ENCODE measurements around the gene KREMEN2. TPM values are rescaled to one million over a fixed set of nuclear protein-coding genes. Genes with fewer than 3 reads are reported as not detected.
A peak's percentile ranks its signal among the peaks of the same experiment; 100 is the strongest.

The KREMEN2 gene
- total and polyA plus RNA-seq, 2 of the 13 experiments (the other 11 are each of a cell fraction or from before 2014, with no cell fraction given): 0.48 to 1.2 TPM

DNA sequence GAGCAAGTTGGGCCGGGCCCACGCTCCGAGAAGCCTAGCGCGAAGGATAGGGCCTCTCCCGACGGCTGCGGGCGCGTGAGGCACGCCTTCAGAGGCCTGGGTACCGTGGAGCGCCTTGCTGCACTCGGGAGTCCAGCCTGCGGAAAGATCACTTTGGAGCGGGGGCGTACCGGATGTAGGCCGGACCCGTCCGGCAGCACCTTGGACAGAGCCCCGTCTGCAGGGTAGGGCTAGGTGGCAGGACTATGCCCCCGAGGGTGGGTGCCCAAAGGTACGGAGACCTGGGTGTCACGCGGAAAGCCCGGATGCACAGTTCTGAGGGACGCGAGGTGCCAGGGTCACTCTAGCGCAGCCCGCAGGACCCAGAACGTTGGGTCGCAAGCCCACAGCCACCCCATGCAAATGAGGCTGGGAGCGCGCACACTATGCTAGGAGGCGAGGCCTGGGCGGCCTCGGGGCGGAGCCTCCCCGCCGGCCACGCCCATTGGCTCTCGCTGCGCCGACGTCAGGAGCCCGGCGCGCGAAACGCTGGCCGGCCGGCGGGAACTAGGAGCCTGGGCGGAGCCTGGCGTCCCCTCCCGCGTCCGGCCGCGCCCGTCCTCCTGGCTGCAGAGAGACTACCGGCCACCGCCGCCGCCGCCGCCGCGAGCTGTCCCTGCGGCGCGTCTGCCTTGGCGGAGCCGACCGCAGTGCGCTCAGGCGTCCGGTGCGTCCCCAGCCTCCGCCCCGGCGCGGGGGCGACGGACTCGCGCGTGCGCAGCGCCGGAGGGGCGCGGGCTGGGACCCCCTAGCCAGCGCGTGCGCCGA, 4.9 kb downstream of the KREMEN2 start, which contains the start of gene PAQR4 (continued):
- peak; percentile 97 for TF ChIP-seq ZNF430 (CRISPR knock-in tag; IDR thresholded peaks at IDR 0.05)
- TF ChIP-seq ZNF205 (CRISPR knock-in tag; IDR thresholded peaks at IDR 0.05): peak; percentile 89
- no peak for TF ChIP-seq MTF2 (CRISPR knock-in tag; IDR thresholded peaks at IDR 0.05; ENCODE audit: borderline replicate concordance)
- TF ChIP-seq BORCS8-MEF2B (CRISPR knock-in tag; IDR thresholded peaks at IDR 0.05): peak; percentile 97
- TF ChIP-seq, protein P1, sequence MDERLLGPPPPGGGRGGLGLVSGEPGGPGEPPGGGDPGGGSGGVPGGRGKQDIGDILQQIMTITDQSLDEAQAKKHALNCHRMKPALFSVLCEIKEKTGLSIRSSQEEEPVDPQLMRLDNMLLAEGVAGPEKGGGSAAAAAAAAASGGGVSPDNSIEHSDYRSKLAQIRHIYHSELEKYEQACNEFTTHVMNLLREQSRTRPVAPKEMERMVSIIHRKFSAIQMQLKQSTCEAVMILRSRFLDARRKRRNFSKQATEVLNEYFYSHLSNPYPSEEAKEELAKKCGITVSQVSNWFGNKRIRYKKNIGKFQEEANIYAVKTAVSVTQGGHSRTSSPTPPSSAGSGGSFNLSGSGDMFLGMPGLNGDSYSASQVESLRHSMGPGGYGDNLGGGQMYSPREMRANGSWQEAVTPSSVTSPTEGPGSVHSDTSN (CRISPR knock-in tag; IDR thresholded peaks at IDR 0.05): no peak
- TF ChIP-seq IKZF4 (CRISPR knock-in tag; IDR thresholded peaks at IDR 0.05; ENCODE audit: borderline replicate concordance, low read depth, not compliant biosample characterization): peak; percentile 93
- no peak for TF ChIP-seq TBP (CRISPR knock-in tag; IDR thresholded peaks at IDR 0.05)
- TF ChIP-seq NPAS2 (CRISPR knock-in tag; IDR thresholded peaks at IDR 0.05; ENCODE audit: borderline replicate concordance): no peak
- 0 out of 2 replicates have a peak, but pooled peaks have one; percentile 15 for TF ChIP-seq ZC3H4 (CRISPR knock-in tag; IDR thresholded peaks at IDR 0.05; ENCODE audit: borderline replicate concordance)
- TF ChIP-seq REXO4 (CRISPR knock-in tag; IDR thresholded peaks at IDR 0.05; ENCODE audit: borderline replicate concordance): peak; percentile 50; the same call in 1 of the 2 replicates
- TF ChIP-seq SAFB2 (CRISPR knock-in tag; IDR thresholded peaks at IDR 0.05; ENCODE audit: borderline replicate concordance, low read depth): peak; percentile 56; the same call in 1 of the 2 replicates
- TF ChIP-seq, protein P2, sequence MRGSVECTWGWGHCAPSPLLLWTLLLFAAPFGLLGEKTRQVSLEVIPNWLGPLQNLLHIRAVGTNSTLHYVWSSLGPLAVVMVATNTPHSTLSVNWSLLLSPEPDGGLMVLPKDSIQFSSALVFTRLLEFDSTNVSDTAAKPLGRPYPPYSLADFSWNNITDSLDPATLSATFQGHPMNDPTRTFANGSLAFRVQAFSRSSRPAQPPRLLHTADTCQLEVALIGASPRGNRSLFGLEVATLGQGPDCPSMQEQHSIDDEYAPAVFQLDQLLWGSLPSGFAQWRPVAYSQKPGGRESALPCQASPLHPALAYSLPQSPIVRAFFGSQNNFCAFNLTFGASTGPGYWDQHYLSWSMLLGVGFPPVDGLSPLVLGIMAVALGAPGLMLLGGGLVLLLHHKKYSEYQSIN (CRISPR knock-in tag; IDR thresholded peaks at IDR 0.05; ENCODE audit: borderline replicate concordance): no peak; the same call in 1 of the 2 replicates
- no peak for TF ChIP-seq SP1 (IDR thresholded peaks at IDR 0.05)
- peak; percentile 32 for TF ChIP-seq SP1 (CRISPR knock-in tag; IDR thresholded peaks at IDR 0.05)
- TF ChIP-seq, protein P3, sequence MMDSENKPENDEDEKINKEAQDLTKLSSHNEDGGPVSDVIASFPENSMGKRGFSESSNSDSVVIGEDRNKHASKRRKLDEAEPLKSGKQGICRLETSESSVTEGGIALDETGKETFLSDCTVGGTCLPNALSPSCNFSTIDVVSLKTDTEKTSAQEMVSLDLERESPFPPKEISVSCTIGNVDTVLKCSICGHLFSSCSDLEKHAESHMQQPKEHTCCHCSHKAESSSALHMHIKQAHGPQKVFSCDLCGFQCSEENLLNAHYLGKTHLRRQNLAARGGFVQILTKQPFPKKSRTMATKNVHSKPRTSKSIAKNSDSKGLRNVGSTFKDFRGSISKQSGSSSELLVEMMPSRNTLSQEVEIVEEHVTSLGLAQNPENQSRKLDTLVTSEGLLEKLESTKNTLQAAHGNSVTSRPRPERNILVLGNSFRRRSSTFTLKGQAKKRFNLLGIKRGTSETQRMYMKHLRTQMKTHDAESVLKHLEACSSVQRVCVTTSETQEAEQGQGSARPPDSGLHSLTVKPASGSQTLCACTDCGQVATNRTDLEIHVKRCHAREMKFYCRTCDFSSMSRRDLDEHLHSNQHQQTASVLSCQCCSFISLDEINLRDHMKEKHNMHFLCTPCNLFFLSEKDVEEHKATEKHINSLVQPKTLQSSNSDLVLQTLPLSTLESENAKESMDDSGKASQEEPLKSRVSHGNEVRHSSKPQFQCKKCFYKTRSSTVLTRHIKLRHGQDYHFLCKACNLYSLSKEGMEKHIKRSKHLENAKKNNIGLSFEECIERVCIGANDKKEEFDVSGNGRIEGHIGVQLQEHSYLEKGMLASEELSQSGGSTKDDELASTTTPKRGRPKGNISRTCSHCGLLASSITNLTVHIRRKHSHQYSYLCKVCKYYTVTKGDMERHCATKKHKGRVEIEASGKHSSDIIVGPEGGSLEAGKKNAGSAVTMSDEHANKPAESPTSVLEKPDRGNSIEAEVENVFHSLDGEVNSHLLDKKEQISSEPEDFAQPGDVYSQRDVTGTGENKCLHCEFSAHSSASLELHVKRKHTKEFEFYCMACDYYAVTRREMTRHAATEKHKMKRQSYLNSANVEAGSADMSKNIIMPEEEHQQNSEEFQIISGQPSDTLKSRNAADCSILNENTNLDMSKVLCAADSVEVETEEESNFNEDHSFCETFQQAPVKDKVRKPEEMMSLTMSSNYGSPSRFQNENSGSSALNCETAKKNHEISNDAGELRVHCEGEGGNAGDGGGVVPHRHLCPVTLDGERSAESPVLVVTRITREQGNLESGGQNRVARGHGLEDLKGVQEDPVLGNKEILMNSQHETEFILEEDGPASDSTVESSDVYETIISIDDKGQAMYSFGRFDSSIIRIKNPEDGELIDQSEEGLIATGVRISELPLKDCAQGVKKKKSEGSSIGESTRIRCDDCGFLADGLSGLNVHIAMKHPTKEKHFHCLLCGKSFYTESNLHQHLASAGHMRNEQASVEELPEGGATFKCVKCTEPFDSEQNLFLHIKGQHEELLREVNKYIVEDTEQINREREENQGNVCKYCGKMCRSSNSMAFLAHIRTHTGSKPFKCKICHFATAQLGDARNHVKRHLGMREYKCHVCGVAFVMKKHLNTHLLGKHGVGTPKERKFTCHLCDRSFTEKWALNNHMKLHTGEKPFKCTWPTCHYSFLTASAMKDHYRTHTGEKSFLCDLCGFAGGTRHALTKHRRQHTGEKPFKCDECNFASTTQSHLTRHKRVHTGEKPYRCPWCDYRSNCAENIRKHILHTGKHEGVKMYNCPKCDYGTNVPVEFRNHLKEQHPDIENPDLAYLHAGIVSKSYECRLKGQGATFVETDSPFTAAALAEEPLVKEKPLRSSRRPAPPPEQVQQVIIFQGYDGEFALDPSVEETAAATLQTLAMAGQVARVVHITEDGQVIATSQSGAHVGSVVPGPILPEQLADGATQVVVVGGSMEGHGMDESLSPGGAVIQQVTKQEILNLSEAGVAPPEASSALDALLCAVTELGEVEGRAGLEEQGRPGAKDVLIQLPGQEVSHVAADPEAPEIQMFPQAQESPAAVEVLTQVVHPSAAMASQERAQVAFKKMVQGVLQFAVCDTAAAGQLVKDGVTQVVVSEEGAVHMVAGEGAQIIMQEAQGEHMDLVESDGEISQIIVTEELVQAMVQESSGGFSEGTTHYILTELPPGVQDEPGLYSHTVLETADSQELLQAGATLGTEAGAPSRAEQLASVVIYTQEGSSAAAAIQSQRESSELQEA (CRISPR knock-in tag; IDR thresholded peaks at IDR 0.05; ENCODE audit: not compliant biosample characterization): peak; percentile 91
- TF ChIP-seq MED8 (CRISPR knock-in tag; IDR thresholded peaks at IDR 0.05; ENCODE audit: insufficient replicate concordance): peak; percentile 73
- peak; percentile 93 for TF ChIP-seq AHR (CRISPR knock-in tag; IDR thresholded peaks at IDR 0.05)
- TF ChIP-seq, protein P4, sequence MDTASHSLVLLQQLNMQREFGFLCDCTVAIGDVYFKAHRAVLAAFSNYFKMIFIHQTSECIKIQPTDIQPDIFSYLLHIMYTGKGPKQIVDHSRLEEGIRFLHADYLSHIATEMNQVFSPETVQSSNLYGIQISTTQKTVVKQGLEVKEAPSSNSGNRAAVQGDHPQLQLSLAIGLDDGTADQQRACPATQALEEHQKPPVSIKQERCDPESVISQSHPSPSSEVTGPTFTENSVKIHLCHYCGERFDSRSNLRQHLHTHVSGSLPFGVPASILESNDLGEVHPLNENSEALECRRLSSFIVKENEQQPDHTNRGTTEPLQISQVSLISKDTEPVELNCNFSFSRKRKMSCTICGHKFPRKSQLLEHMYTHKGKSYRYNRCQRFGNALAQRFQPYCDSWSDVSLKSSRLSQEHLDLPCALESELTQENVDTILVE (CRISPR knock-in tag; IDR thresholded peaks at IDR 0.05): peak; percentile 89

Data from HepG2 (cell line).